GM23338 (cell line): ENCODE measurements around the gene BSND. TPM values are rescaled to one million over a fixed set of nuclear protein-coding genes. Genes with fewer than 3 reads are reported as not detected.

Experiments used
- ATAC-seq: fragments of 200-7000 bp; cut with Tn5 transposase; 3 replicates; pipeline ENCODE4 v1.9.1; 2020
- DNase-seq: peaks from one replicate; pipeline ENCODE4 v3.0.0-alpha.2; 2015; ENCODE audit warnings: low spot score
- H2AFZ ChIP-seq: fragments of 200-600 bp; sonication (generic); 2 replicates; pipeline ENCODE4 v1.8.0; 2016; ENCODE audit warnings: antibody characterized with exemption, mild to moderate bottlenecking, moderate library complexity
- H3F3A ChIP-seq: fragments of 200-600 bp; sonication (generic); replicated peaks from 2 replicates; pipeline ENCODE4 v1.8.0; 2017; ENCODE audit warnings: antibody characterized with exemption, mixed run types, low read depth
- H3K27ac ChIP-seq: fragments of 200-600 bp; sonication (generic); 2 replicates; pipeline ENCODE4 v1.6.1; 2016; ENCODE audit warnings: low read depth
- H3K27me3 ChIP-seq: fragments of 200-600 bp; sonication (generic); 2 replicates; pipeline ENCODE4 v1.8.0; 2016; ENCODE audit warnings: mild to moderate bottlenecking, mixed run types, moderate library complexity; ENCODE audit not compliant: insufficient read depth
- H3K36me3 ChIP-seq: fragments of 200-600 bp; sonication (generic); 2 replicates; pipeline ENCODE4 v1.8.0; 2016; ENCODE audit warnings: mild to moderate bottlenecking; ENCODE audit not compliant: insufficient read depth
- H3K4me1 ChIP-seq: fragments of 200-600 bp; sonication (generic); 2 replicates; pipeline ENCODE4 v1.8.0; 2016; ENCODE audit warnings: mild to moderate bottlenecking, moderate library complexity; ENCODE audit not compliant: insufficient read depth
- H3K4me2 ChIP-seq: fragments of 200-600 bp; sonication (generic); 2 replicates; pipeline ENCODE4 v1.7.1; 2017; ENCODE audit warnings: mixed run types
- H3K4me3 ChIP-seq: fragments of 200-600 bp; sonication (generic); 2 replicates; pipeline ENCODE4 v1.6.1; 2016; ENCODE audit warnings: mixed run types
- H3K79me2 ChIP-seq: fragments of 200-600 bp; sonication (generic); replicated peaks from 2 replicates; pipeline ENCODE4 v1.8.0; 2017; ENCODE audit warnings: mild to moderate bottlenecking; ENCODE audit not compliant: insufficient read depth
- H3K9me2 ChIP-seq: fragments of 200-600 bp; sonication (generic); 2 replicates; pipeline ENCODE4 v1.8.0; 2017; ENCODE audit not compliant: insufficient read depth
- H4K20me1 ChIP-seq: fragments of 200-600 bp; sonication (generic); replicated peaks from 2 replicates; pipeline ENCODE4 v1.8.0; 2017; ENCODE audit warnings: mild to moderate bottlenecking; ENCODE audit not compliant: insufficient read depth
- H3K27ac Mint-ChIP-seq: 2 replicates; pipeline ENCODE4 v1.8.0; 2020; ENCODE audit warnings: inconsistent platforms, mild to moderate bottlenecking, moderate library complexity, mixed read lengths
- H3K27me3 Mint-ChIP-seq: 3 replicates; pipeline ENCODE4 v1.8.0; 2022; ENCODE audit warnings: low read depth, mild to moderate bottlenecking, moderate library complexity, mixed read lengths, inconsistent platforms; ENCODE audit not compliant: insufficient read depth, poor library complexity
- H3K36me3 Mint-ChIP-seq: 3 replicates; pipeline ENCODE4 v1.8.0; 2021; ENCODE audit warnings: low read depth, mild to moderate bottlenecking, inconsistent platforms, moderate library complexity, mixed read lengths
- H3K4me1 Mint-ChIP-seq: 3 replicates; pipeline ENCODE4 v1.8.0; 2020; ENCODE audit warnings: mild to moderate bottlenecking, inconsistent platforms, mixed read lengths
- H3K4me3 Mint-ChIP-seq: 3 replicates; pipeline ENCODE4 v1.8.0; 2021; ENCODE audit warnings: moderate library complexity, mild to moderate bottlenecking, inconsistent platforms, mixed read lengths
- H3K9me3 Mint-ChIP-seq: 3 replicates; pipeline ENCODE4 v1.8.0; 2020; ENCODE audit warnings: moderate library complexity, mild to moderate bottlenecking, inconsistent platforms, mixed read lengths
- EZH2 ChIP-seq: fragments of 200-600 bp; sonication (generic); IDR thresholded peaks from one replicate; pipeline ENCODE4 v1.8.0; 2017; ENCODE audit warnings: antibody characterized with exemption, mild to moderate bottlenecking, low read depth; ENCODE audit not compliant: unreplicated experiment
- EZH2phosphoT487 ChIP-seq: fragments of 200-600 bp; sonication (generic); IDR thresholded peaks from one replicate; pipeline ENCODE4 v1.8.1; 2018; ENCODE audit warnings: antibody characterized with exemption; ENCODE audit not compliant: unreplicated experiment
- JUNB ChIP-seq: IDR thresholded peaks from one replicate; pipeline ENCODE4 v1.6.1; 2016; ENCODE audit warnings: antibody characterized with exemption; ENCODE audit not compliant: unreplicated experiment
- NANOG ChIP-seq: IDR thresholded peaks from 2 replicates; pipeline ENCODE4 v1.6.1; 2016; ENCODE audit warnings: antibody characterized with exemption, borderline replicate concordance
- POLR2AphosphoS5 ChIP-seq: IDR thresholded peaks from 2 replicates; pipeline ENCODE4 v1.6.1; 2016; ENCODE audit warnings: antibody characterized with exemption, low read depth
- ZNF114 ChIP-seq: fragments of 250-450 bp; sonication (Bioruptor Pico); IDR thresholded peaks from 2 replicates; pipeline ENCODE4 v1.5.0; 2020; ENCODE audit warnings: mild to moderate bottlenecking, moderate library complexity
- ZNF331 ChIP-seq: fragments of 250-450 bp; sonication (Bioruptor Pico); IDR thresholded peaks from 2 replicates; pipeline ENCODE4 v1.5.0; 2020; ENCODE audit warnings: low read depth, mild to moderate bottlenecking, moderate library complexity
- polyA plus RNA-seq: library from polyadenylated mRNA; unstranded; fragments of >200 nt; fragmentation: Nextera tagmentation; extraction: Ambion mirVana; gene quantifications from 2 replicates; pipeline ENCODE4 v1.2.1, GENCODE V29; 2016
- total RNA-seq: library from RNA; depleted of rRNA; stranded (reverse); fragments of >200 nt; shearing (Covaris generic); gene quantifications from 2 replicates; pipeline ENCODE4 v1.2.3, GENCODE V29; 2014
- TF ChIP-seq, protein P1 (sequence below): IDR thresholded peaks from one replicate; pipeline ENCODE4 v1.6.1; 2018; ENCODE audit warnings: antibody characterized with exemption; ENCODE audit not compliant: unreplicated experiment
- TF ChIP-seq, protein P2 (sequence below): fragments of 250-450 bp; sonication (Bioruptor Pico); IDR thresholded peaks from 2 replicates; pipeline ENCODE4 v1.5.0; 2020; ENCODE audit warnings: mild to moderate bottlenecking, moderate library complexity
- TF ChIP-seq, protein P3 (sequence below), 2 experiments: fragments of 200-600 bp in 1 of 2; sonication (generic) in 1 of 2; conservative IDR thresholded peaks; 2 replicates each; pipeline versions ENCODE4 v1.5.1 to v1.6.1; 2016 to 2017; ENCODE audit warnings: antibody characterized with exemption in 2 of 2, low read depth in 2 of 2, mild to moderate bottlenecking in 2 of 2, moderate library complexity in 1 of 2
- TF ChIP-seq, protein P4 (sequence below): IDR thresholded peaks from 2 replicates; pipeline ENCODE4 v1.6.1; 2016; ENCODE audit warnings: antibody characterized with exemption

The BSND gene
- total and polyA plus RNA-seq, 2 experiments from 2014 or later = 0.55 to 1.4 TPM

DNA sequence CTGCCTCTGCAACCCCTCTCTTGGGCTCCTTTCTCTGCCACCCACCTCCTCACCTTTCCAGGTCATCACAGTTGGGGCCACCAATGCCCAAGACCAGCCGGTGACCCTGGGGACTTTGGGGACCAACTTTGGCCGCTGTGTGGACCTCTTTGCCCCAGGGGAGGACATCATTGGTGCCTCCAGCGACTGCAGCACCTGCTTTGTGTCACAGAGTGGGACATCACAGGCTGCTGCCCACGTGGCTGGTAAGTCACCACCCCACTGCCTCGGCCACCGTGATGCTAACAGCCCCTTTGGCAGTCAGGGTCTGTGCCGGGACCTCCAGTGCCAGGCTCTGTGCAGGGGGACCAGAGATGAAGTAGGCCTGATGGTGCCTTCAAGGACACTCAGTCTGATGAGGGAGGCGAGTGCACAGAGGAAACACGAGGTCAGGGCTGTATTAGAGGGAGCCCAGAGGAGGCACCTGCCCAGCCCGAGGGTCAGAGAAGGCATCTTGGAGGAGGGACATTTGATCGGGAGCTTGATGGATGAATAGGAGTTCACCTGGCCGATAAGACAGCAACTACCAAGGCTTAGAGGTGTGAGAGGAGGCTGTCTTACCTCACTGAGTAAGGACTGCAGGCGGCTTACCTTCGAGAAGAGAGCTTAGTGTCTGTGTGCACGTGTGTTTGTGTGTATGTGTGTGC is 58.7 kb downstream of the BSND start:
- Histone ChIP-seq H3K9me2 (no peaks in the 10 kb centered on the region), H3K36me3 (peaks cover 70% of the 10 kb centered on the region), H3F3A (peaks cover 31% of the 10 kb centered on the region), H2AFZ (no peak overlapping the region), H3K4me3 (no peak overlapping the region), H4K20me1 (peaks cover 10% of the 10 kb centered on the region), H3K4me2 (no peak overlapping the region), H3K79me2 (peaks cover 3% of the 10 kb centered on the region; the same call in 1 of the 2 replicates), H3K27ac (no peak overlapping the region), H3K4me1 (no peaks in the 10 kb centered on the region), H3K27me3 (no peaks in the 10 kb centered on the region)
- Mint-ChIP-seq H3K27ac (no peak overlapping the region), H3K4me3 (no peak overlapping the region), H3K4me1 (no peaks in the 10 kb centered on the region), H3K27me3 (peaks cover 8% of the 10 kb centered on the region), H3K9me3 (no peaks in the 10 kb centered on the region), H3K36me3 (peaks cover 40% of the 10 kb centered on the region)
- TF ChIP-seq, protein P1, sequence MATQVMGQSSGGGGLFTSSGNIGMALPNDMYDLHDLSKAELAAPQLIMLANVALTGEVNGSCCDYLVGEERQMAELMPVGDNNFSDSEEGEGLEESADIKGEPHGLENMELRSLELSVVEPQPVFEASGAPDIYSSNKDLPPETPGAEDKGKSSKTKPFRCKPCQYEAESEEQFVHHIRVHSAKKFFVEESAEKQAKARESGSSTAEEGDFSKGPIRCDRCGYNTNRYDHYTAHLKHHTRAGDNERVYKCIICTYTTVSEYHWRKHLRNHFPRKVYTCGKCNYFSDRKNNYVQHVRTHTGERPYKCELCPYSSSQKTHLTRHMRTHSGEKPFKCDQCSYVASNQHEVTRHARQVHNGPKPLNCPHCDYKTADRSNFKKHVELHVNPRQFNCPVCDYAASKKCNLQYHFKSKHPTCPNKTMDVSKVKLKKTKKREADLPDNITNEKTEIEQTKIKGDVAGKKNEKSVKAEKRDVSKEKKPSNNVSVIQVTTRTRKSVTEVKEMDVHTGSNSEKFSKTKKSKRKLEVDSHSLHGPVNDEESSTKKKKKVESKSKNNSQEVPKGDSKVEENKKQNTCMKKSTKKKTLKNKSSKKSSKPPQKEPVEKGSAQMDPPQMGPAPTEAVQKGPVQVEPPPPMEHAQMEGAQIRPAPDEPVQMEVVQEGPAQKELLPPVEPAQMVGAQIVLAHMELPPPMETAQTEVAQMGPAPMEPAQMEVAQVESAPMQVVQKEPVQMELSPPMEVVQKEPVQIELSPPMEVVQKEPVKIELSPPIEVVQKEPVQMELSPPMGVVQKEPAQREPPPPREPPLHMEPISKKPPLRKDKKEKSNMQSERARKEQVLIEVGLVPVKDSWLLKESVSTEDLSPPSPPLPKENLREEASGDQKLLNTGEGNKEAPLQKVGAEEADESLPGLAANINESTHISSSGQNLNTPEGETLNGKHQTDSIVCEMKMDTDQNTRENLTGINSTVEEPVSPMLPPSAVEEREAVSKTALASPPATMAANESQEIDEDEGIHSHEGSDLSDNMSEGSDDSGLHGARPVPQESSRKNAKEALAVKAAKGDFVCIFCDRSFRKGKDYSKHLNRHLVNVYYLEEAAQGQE = no peak
- TF ChIP-seq ZNF331 (CRISPR knock-in tag) (no peak), JUNB (no peak), EZH2phosphoT487 (no peak), NANOG (no peak), EZH2 (no peak), ZNF114 (no peak), POLR2AphosphoS5 (no peak; the same call in 1 of the 2 replicates)
- TF ChIP-seq, protein P2, sequence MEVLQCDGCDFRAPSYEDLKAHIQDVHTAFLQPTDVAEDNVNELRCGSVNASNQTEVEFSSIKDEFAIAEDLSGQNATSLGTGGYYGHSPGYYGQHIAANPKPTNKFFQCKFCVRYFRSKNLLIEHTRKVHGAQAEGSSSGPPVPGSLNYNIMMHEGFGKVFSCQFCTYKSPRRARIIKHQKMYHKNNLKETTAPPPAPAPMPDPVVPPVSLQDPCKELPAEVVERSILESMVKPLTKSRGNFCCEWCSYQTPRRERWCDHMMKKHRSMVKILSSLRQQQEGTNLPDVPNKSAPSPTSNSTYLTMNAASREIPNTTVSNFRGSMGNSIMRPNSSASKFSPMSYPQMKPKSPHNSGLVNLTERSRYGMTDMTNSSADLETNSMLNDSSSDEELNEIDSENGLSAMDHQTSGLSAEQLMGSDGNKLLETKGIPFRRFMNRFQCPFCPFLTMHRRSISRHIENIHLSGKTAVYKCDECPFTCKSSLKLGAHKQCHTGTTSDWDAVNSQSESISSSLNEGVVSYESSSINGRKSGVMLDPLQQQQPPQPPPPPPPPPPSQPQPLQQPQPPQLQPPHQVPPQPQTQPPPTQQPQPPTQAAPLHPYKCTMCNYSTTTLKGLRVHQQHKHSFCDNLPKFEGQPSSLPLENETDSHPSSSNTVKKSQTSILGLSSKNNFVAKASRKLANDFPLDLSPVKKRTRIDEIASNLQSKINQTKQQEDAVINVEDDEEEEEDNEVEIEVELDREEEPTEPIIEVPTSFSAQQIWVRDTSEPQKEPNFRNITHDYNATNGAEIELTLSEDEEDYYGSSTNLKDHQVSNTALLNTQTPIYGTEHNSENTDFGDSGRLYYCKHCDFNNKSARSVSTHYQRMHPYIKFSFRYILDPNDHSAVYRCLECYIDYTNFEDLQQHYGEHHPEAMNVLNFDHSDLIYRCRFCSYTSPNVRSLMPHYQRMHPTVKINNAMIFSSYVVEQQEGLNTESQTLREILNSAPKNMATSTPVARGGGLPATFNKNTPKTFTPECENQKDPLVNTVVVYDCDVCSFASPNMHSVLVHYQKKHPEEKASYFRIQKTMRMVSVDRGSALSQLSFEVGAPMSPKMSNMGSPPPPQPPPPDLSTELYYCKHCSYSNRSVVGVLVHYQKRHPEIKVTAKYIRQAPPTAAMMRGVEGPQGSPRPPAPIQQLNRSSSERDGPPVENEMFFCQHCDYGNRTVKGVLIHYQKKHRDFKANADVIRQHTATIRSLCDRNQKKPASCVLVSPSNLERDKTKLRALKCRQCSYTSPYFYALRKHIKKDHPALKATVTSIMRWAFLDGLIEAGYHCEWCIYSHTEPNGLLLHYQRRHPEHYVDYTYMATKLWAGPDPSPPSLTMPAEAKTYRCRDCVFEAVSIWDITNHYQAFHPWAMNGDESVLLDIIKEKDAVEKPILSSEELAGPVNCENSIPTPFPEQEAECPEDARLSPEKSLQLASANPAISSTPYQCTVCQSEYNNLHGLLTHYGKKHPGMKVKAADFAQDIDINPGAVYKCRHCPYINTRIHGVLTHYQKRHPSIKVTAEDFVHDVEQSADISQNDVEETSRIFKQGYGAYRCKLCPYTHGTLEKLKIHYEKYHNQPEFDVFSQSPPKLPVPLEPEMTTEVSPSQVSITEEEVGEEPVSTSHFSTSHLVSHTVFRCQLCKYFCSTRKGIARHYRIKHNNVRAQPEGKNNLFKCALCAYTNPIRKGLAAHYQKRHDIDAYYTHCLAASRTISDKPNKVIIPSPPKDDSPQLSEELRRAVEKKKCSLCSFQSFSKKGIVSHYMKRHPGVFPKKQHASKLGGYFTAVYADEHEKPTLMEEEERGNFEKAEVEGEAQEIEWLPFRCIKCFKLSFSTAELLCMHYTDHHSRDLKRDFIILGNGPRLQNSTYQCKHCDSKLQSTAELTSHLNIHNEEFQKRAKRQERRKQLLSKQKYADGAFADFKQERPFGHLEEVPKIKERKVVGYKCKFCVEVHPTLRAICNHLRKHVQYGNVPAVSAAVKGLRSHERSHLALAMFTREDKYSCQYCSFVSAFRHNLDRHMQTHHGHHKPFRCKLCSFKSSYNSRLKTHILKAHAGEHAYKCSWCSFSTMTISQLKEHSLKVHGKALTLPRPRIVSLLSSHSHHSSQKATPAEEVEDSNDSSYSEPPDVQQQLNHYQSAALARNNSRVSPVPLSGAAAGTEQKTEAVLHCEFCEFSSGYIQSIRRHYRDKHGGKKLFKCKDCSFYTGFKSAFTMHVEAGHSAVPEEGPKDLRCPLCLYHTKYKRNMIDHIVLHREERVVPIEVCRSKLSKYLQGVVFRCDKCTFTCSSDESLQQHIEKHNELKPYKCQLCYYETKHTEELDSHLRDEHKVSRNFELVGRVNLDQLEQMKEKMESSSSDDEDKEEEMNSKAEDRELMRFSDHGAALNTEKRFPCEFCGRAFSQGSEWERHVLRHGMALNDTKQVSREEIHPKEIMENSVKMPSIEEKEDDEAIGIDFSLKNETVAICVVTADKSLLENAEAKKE (CRISPR knock-in tag) = no peak
- TF ChIP-seq, protein P3, sequence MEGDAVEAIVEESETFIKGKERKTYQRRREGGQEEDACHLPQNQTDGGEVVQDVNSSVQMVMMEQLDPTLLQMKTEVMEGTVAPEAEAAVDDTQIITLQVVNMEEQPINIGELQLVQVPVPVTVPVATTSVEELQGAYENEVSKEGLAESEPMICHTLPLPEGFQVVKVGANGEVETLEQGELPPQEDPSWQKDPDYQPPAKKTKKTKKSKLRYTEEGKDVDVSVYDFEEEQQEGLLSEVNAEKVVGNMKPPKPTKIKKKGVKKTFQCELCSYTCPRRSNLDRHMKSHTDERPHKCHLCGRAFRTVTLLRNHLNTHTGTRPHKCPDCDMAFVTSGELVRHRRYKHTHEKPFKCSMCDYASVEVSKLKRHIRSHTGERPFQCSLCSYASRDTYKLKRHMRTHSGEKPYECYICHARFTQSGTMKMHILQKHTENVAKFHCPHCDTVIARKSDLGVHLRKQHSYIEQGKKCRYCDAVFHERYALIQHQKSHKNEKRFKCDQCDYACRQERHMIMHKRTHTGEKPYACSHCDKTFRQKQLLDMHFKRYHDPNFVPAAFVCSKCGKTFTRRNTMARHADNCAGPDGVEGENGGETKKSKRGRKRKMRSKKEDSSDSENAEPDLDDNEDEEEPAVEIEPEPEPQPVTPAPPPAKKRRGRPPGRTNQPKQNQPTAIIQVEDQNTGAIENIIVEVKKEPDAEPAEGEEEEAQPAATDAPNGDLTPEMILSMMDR (conservative IDR thresholded peaks at IDR 0.05; ENCODE audit: low read depth in 2 of 2) = no peak
- TF ChIP-seq, protein P4, sequence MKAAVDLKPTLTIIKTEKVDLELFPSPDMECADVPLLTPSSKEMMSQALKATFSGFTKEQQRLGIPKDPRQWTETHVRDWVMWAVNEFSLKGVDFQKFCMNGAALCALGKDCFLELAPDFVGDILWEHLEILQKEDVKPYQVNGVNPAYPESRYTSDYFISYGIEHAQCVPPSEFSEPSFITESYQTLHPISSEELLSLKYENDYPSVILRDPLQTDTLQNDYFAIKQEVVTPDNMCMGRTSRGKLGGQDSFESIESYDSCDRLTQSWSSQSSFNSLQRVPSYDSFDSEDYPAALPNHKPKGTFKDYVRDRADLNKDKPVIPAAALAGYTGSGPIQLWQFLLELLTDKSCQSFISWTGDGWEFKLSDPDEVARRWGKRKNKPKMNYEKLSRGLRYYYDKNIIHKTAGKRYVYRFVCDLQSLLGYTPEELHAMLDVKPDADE = no peak
- ATAC-seq (no peak), DNase-seq (no peak)
